HEK293 (cell line): ENCODE data around the gene NFKBIB.

Experiments
- BCL11B ChIP-seq: fragments of 450-650 bp; formaldehyde crosslinking; IDR thresholded peaks from 2 replicates; pipeline ENCODE4 v1.5.1; 2016; ENCODE audit warnings: low read depth, missing biosample characterization, missing genetic modification characterization
- GLI2 ChIP-seq: fragments of 450-650 bp; formaldehyde crosslinking; IDR thresholded peaks from 2 replicates; pipeline ENCODE4; 2017; ENCODE audit warnings: missing biosample characterization, missing genetic modification characterization, low read depth, borderline replicate concordance
- GLI4 ChIP-seq: fragments of 450-650 bp; formaldehyde crosslinking; IDR thresholded peaks from 2 replicates; pipeline ENCODE4 v1.5.1; 2016; ENCODE audit warnings: missing biosample characterization, missing genetic modification characterization
- HOXD13 ChIP-seq: sonication (generic); formaldehyde crosslinking; IDR thresholded peaks from 2 replicates; pipeline ENCODE4 v1.8.0; 2022; ENCODE audit warnings: missing genetic modification reagents, borderline replicate concordance
- IKZF3 ChIP-seq: fragments of 450-650 bp; IDR thresholded peaks from 2 replicates; pipeline ENCODE4 v1.5.0; 2018; ENCODE audit warnings: missing biosample characterization, mild to moderate bottlenecking, missing genetic modification characterization, moderate library complexity
- KLF16 ChIP-seq: fragments of 450-650 bp; formaldehyde crosslinking; IDR thresholded peaks from 2 replicates; pipeline ENCODE4 v1.5.1; 2017; ENCODE audit warnings: missing biosample characterization, missing genetic modification characterization
- PBX3 ChIP-seq: sonication (generic); formaldehyde crosslinking; IDR thresholded peaks from 2 replicates; pipeline ENCODE4 v1.8.1; 2022; ENCODE audit warnings: mild to moderate bottlenecking, moderate library complexity, missing genetic modification reagents
- ZBTB44 ChIP-seq: fragments of 450-650 bp; IDR thresholded peaks from 2 replicates; pipeline ENCODE4 v1.5.1; 2018; ENCODE audit warnings: missing biosample characterization, mild to moderate bottlenecking, missing genetic modification characterization
- ZFP3 ChIP-seq: fragments of 450-650 bp; formaldehyde crosslinking; IDR thresholded peaks from 2 replicates; pipeline ENCODE4 v1.5.1; 2016; ENCODE audit warnings: low read depth, missing biosample characterization, missing genetic modification characterization
- ZNF157 ChIP-seq: fragments of 450-650 bp; formaldehyde crosslinking; IDR thresholded peaks from 2 replicates; pipeline ENCODE4 v1.5.1; 2016; ENCODE audit warnings: missing biosample characterization, missing genetic modification characterization
- ZNF174 ChIP-seq: fragments of 450-650 bp; formaldehyde crosslinking; IDR thresholded peaks from 2 replicates; pipeline ENCODE4 v1.5.0; 2017; ENCODE audit warnings: missing biosample characterization, mild to moderate bottlenecking, missing genetic modification characterization
- ZNF175 ChIP-seq: fragments of 450-650 bp; formaldehyde crosslinking; IDR thresholded peaks from 2 replicates; pipeline ENCODE4 v1.5.1; 2016; ENCODE audit warnings: missing biosample characterization, missing genetic modification characterization
- ZNF266 ChIP-seq: fragments of 450-650 bp; formaldehyde crosslinking; IDR thresholded peaks from 2 replicates; pipeline ENCODE4 v1.5.1; 2016; ENCODE audit warnings: missing biosample characterization, missing genetic modification characterization, low read depth
- ZNF324 ChIP-seq: fragments of 450-650 bp; formaldehyde crosslinking; IDR thresholded peaks from 2 replicates; pipeline ENCODE4 v1.5.1; 2016; ENCODE audit warnings: missing biosample characterization, missing genetic modification characterization
- ZNF37A ChIP-seq: fragments of 450-650 bp; IDR thresholded peaks from 2 replicates; pipeline ENCODE4 v1.5.1; 2018; ENCODE audit warnings: missing biosample characterization, missing genetic modification characterization
- ZNF473 ChIP-seq: fragments of 450-650 bp; formaldehyde crosslinking; IDR thresholded peaks from 2 replicates; pipeline ENCODE4 v1.5.1; 2017; ENCODE audit warnings: missing biosample characterization, missing genetic modification characterization
- ZNF544 ChIP-seq: fragments of 450-650 bp; formaldehyde crosslinking; IDR thresholded peaks from 2 replicates; pipeline ENCODE4 v1.5.0; 2017; ENCODE audit warnings: missing biosample characterization, missing genetic modification characterization
- ZNF580 ChIP-seq: fragments of 450-650 bp; formaldehyde crosslinking; IDR thresholded peaks from 2 replicates; pipeline ENCODE4 v1.5.1; 2016; ENCODE audit warnings: missing biosample characterization, missing genetic modification characterization
- ZNF610 ChIP-seq: fragments of 450-650 bp; formaldehyde crosslinking; IDR thresholded peaks from 2 replicates; pipeline ENCODE4 v1.5.1; 2016; ENCODE audit warnings: missing biosample characterization, missing genetic modification characterization, borderline replicate concordance
- ZNF677 ChIP-seq: fragments of 450-650 bp; IDR thresholded peaks from 2 replicates; pipeline ENCODE4 v1.5.0; 2018; ENCODE audit warnings: missing biosample characterization, mild to moderate bottlenecking, missing genetic modification characterization, moderate library complexity
- ZNF76 ChIP-seq: fragments of 450-650 bp; formaldehyde crosslinking; IDR thresholded peaks from 2 replicates; pipeline ENCODE4; 2016; ENCODE audit warnings: low read depth, missing biosample characterization, missing genetic modification characterization, borderline replicate concordance
- ZSCAN23 ChIP-seq: fragments of 450-650 bp; formaldehyde crosslinking; IDR thresholded peaks from 2 replicates; pipeline ENCODE4 v1.5.1; 2016; ENCODE audit warnings: missing biosample characterization, missing genetic modification characterization
- TF ChIP-seq, protein P1 (sequence below): fragments of 450-650 bp; formaldehyde crosslinking; IDR thresholded peaks from 2 replicates; pipeline ENCODE4 v1.5.1; 2016; ENCODE audit warnings: missing biosample characterization, missing genetic modification characterization
- TF ChIP-seq, protein P2 (sequence below): fragments of 450-650 bp; formaldehyde crosslinking; IDR thresholded peaks from 2 replicates; pipeline ENCODE4 v1.5.1; 2016; ENCODE audit warnings: missing biosample characterization, missing genetic modification characterization
- TF ChIP-seq, protein P3 (sequence below): fragments of 450-650 bp; formaldehyde crosslinking; IDR thresholded peaks from 2 replicates; pipeline ENCODE4 v1.5.1; 2016; ENCODE audit warnings: missing biosample characterization, missing genetic modification characterization, borderline replicate concordance

The NFKBIB gene

GRCh38 chr19:38930776-38931520 is 31.2 kb downstream of the NFKBIB start, which contains the start of gene MRPS12 (continued):
- peak; percentile 34; the same call in 1 of the 2 replicates for TF ChIP-seq ZNF610 (tag by site-specific recombination)
- no peak for TF ChIP-seq PBX3 (CRISPR knock-in tag)
- no peak for TF ChIP-seq ZNF37A (tag by site-specific recombination)
- peak; percentile 87; the same call in 1 of the 2 replicates for TF ChIP-seq BCL11B (tag by site-specific recombination)
- no peak for TF ChIP-seq GLI2 (tag by site-specific recombination)
- TF ChIP-seq GLI4 (tag by site-specific recombination) = no peak
- no peak for TF ChIP-seq ZNF473 (tag by site-specific recombination)
- no peak for TF ChIP-seq HOXD13 (CRISPR knock-in tag)
- no peak for TF ChIP-seq ZNF175 (tag by site-specific recombination)
- peak; percentile 65; the same call in 1 of the 2 replicates for TF ChIP-seq KLF16 (tag by site-specific recombination)
- TF ChIP-seq ZNF174 (tag by site-specific recombination) = no peak
- peak; percentile 9; the same call in 1 of the 2 replicates for TF ChIP-seq ZNF580 (tag by site-specific recombination)
- TF ChIP-seq ZNF324 (tag by site-specific recombination) = 0 out of 2 replicates have a peak, but pooled peaks have one; percentile 42
- TF ChIP-seq, protein P1, sequence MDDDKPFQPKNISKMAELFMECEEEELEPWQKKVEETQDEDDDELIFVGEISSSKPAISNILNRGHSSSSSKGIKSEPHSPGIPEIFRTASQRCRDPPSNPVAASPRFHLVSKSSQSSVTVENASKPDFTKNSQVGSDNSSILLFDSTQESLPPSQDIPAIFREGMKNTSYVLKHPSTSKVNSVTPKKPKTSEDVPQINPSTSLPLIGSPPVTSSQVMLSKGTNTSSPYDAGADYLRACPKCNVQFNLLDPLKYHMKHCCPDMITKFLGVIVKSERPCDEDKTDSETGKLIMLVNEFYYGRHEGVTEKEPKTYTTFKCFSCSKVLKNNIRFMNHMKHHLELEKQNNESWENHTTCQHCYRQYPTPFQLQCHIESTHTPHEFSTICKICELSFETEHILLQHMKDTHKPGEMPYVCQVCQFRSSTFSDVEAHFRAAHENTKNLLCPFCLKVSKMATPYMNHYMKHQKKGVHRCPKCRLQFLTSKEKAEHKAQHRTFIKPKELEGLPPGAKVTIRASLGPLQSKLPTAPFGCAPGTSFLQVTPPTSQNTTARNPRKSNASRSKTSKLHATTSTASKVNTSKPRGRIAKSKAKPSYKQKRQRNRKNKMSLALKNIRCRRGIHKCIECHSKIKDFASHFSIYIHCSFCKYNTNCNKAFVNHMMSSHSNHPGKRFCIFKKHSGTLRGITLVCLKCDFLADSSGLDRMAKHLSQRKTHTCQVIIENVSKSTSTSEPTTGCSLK (tag by site-specific recombination) = no peak
- no peak for TF ChIP-seq ZNF677 (tag by site-specific recombination)
- TF ChIP-seq ZNF76 = peak; percentile 15; the same call in 1 of the 2 replicates
- no peak for TF ChIP-seq ZSCAN23 (tag by site-specific recombination)
- no peak for TF ChIP-seq ZNF266
- 0 out of 2 replicates have a peak, but pooled peaks have one; percentile 8 for TF ChIP-seq ZBTB44 (tag by site-specific recombination)
- no peak for TF ChIP-seq ZNF544
- no peak for TF ChIP-seq ZNF157 (tag by site-specific recombination)
- TF ChIP-seq ZFP3 (tag by site-specific recombination) = peak; percentile 6; the same call in 1 of the 2 replicates
- TF ChIP-seq, protein P2, sequence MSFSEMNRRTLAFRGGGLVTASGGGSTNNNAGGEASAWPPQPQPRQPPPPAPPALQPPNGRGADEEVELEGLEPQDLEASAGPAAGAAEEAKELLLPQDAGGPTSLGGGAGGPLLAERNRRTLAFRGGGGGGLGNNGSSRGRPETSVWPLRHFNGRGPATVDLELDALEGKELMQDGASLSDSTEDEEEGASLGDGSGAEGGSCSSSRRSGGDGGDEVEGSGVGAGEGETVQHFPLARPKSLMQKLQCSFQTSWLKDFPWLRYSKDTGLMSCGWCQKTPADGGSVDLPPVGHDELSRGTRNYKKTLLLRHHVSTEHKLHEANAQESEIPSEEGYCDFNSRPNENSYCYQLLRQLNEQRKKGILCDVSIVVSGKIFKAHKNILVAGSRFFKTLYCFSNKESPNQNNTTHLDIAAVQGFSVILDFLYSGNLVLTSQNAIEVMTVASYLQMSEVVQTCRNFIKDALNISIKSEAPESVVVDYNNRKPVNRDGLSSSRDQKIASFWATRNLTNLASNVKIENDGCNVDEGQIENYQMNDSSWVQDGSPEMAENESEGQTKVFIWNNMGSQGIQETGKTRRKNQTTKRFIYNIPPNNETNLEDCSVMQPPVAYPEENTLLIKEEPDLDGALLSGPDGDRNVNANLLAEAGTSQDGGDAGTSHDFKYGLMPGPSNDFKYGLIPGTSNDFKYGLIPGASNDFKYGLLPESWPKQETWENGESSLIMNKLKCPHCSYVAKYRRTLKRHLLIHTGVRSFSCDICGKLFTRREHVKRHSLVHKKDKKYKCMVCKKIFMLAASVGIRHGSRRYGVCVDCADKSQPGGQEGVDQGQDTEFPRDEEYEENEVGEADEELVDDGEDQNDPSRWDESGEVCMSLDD = peak; percentile 67; the same call in 1 of the 2 replicates
- TF ChIP-seq, protein P3, sequence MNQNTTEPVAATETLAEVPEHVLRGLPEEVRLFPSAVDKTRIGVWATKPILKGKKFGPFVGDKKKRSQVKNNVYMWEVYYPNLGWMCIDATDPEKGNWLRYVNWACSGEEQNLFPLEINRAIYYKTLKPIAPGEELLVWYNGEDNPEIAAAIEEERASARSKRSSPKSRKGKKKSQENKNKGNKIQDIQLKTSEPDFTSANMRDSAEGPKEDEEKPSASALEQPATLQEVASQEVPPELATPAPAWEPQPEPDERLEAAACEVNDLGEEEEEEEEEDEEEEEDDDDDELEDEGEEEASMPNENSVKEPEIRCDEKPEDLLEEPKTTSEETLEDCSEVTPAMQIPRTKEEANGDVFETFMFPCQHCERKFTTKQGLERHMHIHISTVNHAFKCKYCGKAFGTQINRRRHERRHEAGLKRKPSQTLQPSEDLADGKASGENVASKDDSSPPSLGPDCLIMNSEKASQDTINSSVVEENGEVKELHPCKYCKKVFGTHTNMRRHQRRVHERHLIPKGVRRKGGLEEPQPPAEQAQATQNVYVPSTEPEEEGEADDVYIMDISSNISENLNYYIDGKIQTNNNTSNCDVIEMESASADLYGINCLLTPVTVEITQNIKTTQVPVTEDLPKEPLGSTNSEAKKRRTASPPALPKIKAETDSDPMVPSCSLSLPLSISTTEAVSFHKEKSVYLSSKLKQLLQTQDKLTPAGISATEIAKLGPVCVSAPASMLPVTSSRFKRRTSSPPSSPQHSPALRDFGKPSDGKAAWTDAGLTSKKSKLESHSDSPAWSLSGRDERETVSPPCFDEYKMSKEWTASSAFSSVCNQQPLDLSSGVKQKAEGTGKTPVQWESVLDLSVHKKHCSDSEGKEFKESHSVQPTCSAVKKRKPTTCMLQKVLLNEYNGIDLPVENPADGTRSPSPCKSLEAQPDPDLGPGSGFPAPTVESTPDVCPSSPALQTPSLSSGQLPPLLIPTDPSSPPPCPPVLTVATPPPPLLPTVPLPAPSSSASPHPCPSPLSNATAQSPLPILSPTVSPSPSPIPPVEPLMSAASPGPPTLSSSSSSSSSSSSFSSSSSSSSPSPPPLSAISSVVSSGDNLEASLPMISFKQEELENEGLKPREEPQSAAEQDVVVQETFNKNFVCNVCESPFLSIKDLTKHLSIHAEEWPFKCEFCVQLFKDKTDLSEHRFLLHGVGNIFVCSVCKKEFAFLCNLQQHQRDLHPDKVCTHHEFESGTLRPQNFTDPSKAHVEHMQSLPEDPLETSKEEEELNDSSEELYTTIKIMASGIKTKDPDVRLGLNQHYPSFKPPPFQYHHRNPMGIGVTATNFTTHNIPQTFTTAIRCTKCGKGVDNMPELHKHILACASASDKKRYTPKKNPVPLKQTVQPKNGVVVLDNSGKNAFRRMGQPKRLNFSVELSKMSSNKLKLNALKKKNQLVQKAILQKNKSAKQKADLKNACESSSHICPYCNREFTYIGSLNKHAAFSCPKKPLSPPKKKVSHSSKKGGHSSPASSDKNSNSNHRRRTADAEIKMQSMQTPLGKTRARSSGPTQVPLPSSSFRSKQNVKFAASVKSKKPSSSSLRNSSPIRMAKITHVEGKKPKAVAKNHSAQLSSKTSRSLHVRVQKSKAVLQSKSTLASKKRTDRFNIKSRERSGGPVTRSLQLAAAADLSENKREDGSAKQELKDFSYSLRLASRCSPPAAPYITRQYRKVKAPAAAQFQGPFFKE (tag by site-specific recombination) = no peak
- no peak for TF ChIP-seq IKZF3 (tag by site-specific recombination)
